B cell (primary cell): Measurements from ENCODE around the gene UBA3. TPM values are rescaled to one million over a fixed set of nuclear protein-coding genes. Genes with fewer than 3 reads are reported as not detected.

Experiments
- ATAC-seq: fragments of 200-7000 bp; cut with Tn5 transposase; one replicate; pipeline ENCODE4 v1.10.0; 2021; ENCODE audit warnings: low read depth, mild to moderate bottlenecking, moderate number of reproducible peaks, moderate library complexity
- CTCF ChIA-PET: fragments of 350-600 bp; sonication (Branson Sonifier 250); formaldehyde crosslinking; loops from one replicate; lab custom pipeline; 2021; ENCODE audit warnings: antibody characterized with exemption, inconsistent platforms; lab: Charles Lee
- POLR2A ChIA-PET: fragments of 350-600 bp; sonication (Branson Sonifier 250); formaldehyde crosslinking; loops from one replicate; lab custom pipeline; 2021; ENCODE audit warnings: antibody characterized with exemption; lab: Charles Lee
- DNase-seq: peaks from one replicate; pipeline ENCODE4 v3.0.0; 2013
- H2AFZ ChIP-seq: 2 replicates; pipeline ENCODE4 v1.6.1; 2012; ENCODE audit warnings: mild to moderate bottlenecking, low read depth, low read length; ENCODE audit not compliant: insufficient read depth, poor library complexity, severe bottlenecking
- H3K27ac ChIP-seq, 2 donors: 1 replicate in 1 of 2; 2 replicates in 1 of 2; pipeline ENCODE4 v1.5.1; 2012 to 2013; ENCODE audit warnings: low read length in 2 of 2, mild to moderate bottlenecking in 2 of 2, moderate library complexity in 1 of 2
- H3K27me3 ChIP-seq, 4 experiments: fragments of 200-600 bp in 1 of 4; sonication (generic) in 1 of 4; replicated peaks in 1 of 4; 1 replicate in 2 of 4; 2 replicates in 2 of 4; pipeline versions ENCODE4 v1.6.1 to v1.7.0; 2013 to 2016; ENCODE audit warnings: low read length in 3 of 4, mild to moderate bottlenecking in 2 of 4, mixed read lengths in 1 of 4, moderate library complexity in 1 of 4; ENCODE audit not compliant: insufficient read depth in 4 of 4, control insufficient read depth in 3 of 4; ENCODE audit errors: control extremely low read depth in 1 of 4
- H3K36me3 ChIP-seq, 2 experiments: replicated peaks in 1 of 2; 1 replicate in 1 of 2; 2 replicates in 1 of 2; pipeline versions ENCODE4 v1.6.1 to v1.7.1; 2013; ENCODE audit warnings: low read length in 1 of 2; ENCODE audit not compliant: insufficient read depth in 2 of 2, control insufficient read depth in 1 of 2; ENCODE audit errors: control extremely low read depth in 1 of 2, extremely low read depth in 1 of 2
- H3K4me1 ChIP-seq, 2 donors: fragments of 200-600 bp in 1 of 2; sonication (generic) in 1 of 2; 1 replicate in 1 of 2; 2 replicates in 1 of 2; pipeline versions ENCODE4 v1.5.1 to v1.6.1; 2013 to 2017; ENCODE audit warnings: low read length in 2 of 2; ENCODE audit not compliant: control insufficient read depth in 2 of 2, insufficient read depth in 2 of 2
- H3K4me2 ChIP-seq: replicated peaks from 2 replicates; pipeline ENCODE3; 2012; ENCODE audit warnings: mild to moderate bottlenecking, low read depth, low read length; ENCODE audit not compliant: poor library complexity, severe bottlenecking
- H3K4me3 ChIP-seq, 5 experiments: fragments of 200-600 bp in 1 of 5; sonication (generic) in 1 of 5; 1 replicate in 3 of 5; 2 replicates in 2 of 5; pipeline versions ENCODE4 v1.5.1 to v1.7.0; 2011 to 2016; ENCODE audit warnings: low read length in 4 of 5, mild to moderate bottlenecking in 4 of 5, low read depth in 2 of 5, control low read depth in 1 of 5, moderate library complexity in 1 of 5; ENCODE audit not compliant: insufficient read depth in 1 of 5; ENCODE audit errors: control extremely low read depth in 1 of 5, extremely low read depth in 1 of 5
- H3K79me2 ChIP-seq: fragments of 200-600 bp; sonication (generic); one replicate; pipeline ENCODE4 v1.6.0; 2016; ENCODE audit warnings: low read length; ENCODE audit not compliant: control insufficient read depth, insufficient read depth
- H3K9ac ChIP-seq: fragments of 200-600 bp; sonication (generic); 2 replicates; pipeline ENCODE4 v1.6.1; 2017; ENCODE audit warnings: mild to moderate bottlenecking, low read length, moderate library complexity
- H3K9me3 ChIP-seq, 3 donors: one replicate each; pipeline versions ENCODE4 v1.6.1 to v1.7.1; 2013; ENCODE audit warnings: low read length in 2 of 3; ENCODE audit not compliant: control insufficient read depth in 2 of 3, insufficient read depth in 1 of 3; ENCODE audit errors: control extremely low read depth in 1 of 3
- H4K20me1 ChIP-seq: 2 replicates; pipeline ENCODE4 v1.6.0; 2012; ENCODE audit warnings: mild to moderate bottlenecking, low read length; ENCODE audit not compliant: insufficient read depth, control insufficient read depth, poor library complexity, severe bottlenecking
- H3K27ac Mint-ChIP-seq: one replicate; pipeline ENCODE4 v1.8.0; 2021; ENCODE audit warnings: mixed read lengths
- H3K27me3 Mint-ChIP-seq: one replicate; pipeline ENCODE4 v1.8.0; 2021; ENCODE audit warnings: mixed read lengths
- H3K4me1 Mint-ChIP-seq: one replicate; pipeline ENCODE4 v1.8.0; 2021; ENCODE audit warnings: mixed read lengths
- H3K4me3 Mint-ChIP-seq: one replicate; pipeline ENCODE4 v1.8.0; 2021; ENCODE audit warnings: mixed read lengths
- H3K9me3 Mint-ChIP-seq: one replicate; pipeline ENCODE4 v1.8.0; 2022; ENCODE audit warnings: mixed read lengths; ENCODE audit not compliant: insufficient read depth
- CTCF ChIP-seq: fragments of 200-600 bp; IDR thresholded peaks from one replicate; pipeline ENCODE4 v1.8.0; 2022; ENCODE audit warnings: antibody characterized with exemption, mild to moderate bottlenecking
- EZH2 ChIP-seq: IDR thresholded peaks from 2 replicates; pipeline ENCODE4 v1.6.1; 2012; ENCODE audit warnings: borderline replicate concordance, low read depth, mild to moderate bottlenecking, moderate library complexity, low read length; ENCODE audit not compliant: insufficient read depth, poor library complexity, severe bottlenecking
- WGBS: methylation state at CpG from one replicate; pipeline ENCODE4 v1.1.5; 2013; ENCODE audit warnings: missing lambda C conversion rate; ENCODE audit not compliant: insufficient coverage; 5-methylcytosine and 5-hydroxymethylcytosine counted together
- intact Hi-C: fragments of 100-400 bp; cut with micrococcal nuclease; formaldehyde crosslinking; loops from one replicate; pipeline ENCODE4 v1.10.0; 2022
- polyA plus RNA-seq: library from polyadenylated mRNA; depleted of rRNA; stranded (reverse); fragments of >200 nt; gene quantifications from 2 replicates; pipeline ENCODE4 v1.2.3, GENCODE V29; 2012
- total RNA-seq, 2 donors: library from RNA; stranded (reverse); fragments of 120-200 nt in 1 of 2; gene quantifications; 1 replicate in 1 of 2; 2 replicates in 1 of 2; pipeline versions ENCODE4 v1.2.3 to v1.2.4, GENCODE V29; 2013 to 2022

Gene UBA3
- total and polyA plus RNA-seq, 2 donors (not counting 1 experiment from before 2014, with no cell fraction given) = 42.2 to 99.8 TPM

- peaks cover 27% of the 10 kb centered on the region for H4K20me1 ChIP-seq
- intact Hi-C loops = no loop called here
- H3K79me2 ChIP-seq = peaks cover 70% of the 10 kb centered on the region
- H3K27ac ChIP-seq = peak overlapping the region in 1 of 2 donors; percentile 46
- Mint-ChIP-seq H3K4me3 (no peak overlapping the region), H3K27ac (no peak overlapping the region), H3K4me1 (peaks cover 26% of the 10 kb centered on the region), H3K27me3 (no peaks in the 10 kb centered on the region), H3K9me3 (no peaks in the 10 kb centered on the region)
- no peak overlapping the region for H2AFZ ChIP-seq
- ATAC-seq = no peak
- TF ChIP-seq EZH2 = no peak
- no peak for TF ChIP-seq CTCF
- ChIA-PET CTCF (interaction anchor here (1.3 kb wide), 1 partner anchor 13 kb away, joined by 7 read pairs; no protein-coding TSS in a partner anchor), POLR2A (no interaction called here)
- no peak overlapping the region for H3K4me2 ChIP-seq
- 95% methylated on average over 4 of the region's 4 CpGs for WGBS
- no peak overlapping the region for H3K9ac ChIP-seq
- peaks cover 4 to 9% of the 10 kb centered on the region in 2 donors for H3K4me1 ChIP-seq
- H3K4me3 ChIP-seq = no peak overlapping the region
- H3K9me3 ChIP-seq = no peaks in the 10 kb centered on the region
- peaks cover 9 to 54% of the 10 kb centered on the region in 2 experiments for H3K36me3 ChIP-seq
- no peak for DNase-seq
- H3K27me3 ChIP-seq = no peaks in the 10 kb centered on the region
Measured at GRCh38 chr3:69102384-69102783, 22.2 kb upstream of the UBA3 start.

DNA sequence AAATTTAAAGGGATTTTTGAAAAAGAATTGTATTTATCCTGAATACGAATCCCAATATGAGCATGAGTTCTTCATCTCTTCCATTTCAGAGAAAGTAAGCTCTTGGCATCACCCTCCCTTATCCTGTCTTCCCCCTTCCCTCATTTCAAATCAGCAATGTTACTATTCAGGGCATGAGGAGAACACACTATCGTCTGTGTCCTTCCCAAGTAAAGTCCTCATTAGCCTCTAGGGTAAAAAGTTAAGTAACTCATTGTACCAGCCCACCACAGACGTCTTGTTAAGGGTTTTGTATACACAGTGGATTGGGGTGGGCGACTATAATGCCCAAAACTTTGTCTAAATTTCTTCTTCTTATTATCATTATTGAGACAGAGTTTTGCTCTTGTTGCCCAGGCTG is 19.4 kb upstream of the UBA3 start:
- Histone ChIP-seq H3K4me3 (no peak overlapping the region), H2AFZ (no peak overlapping the region), H3K27me3 (no peaks in the 10 kb centered on the region), H3K4me2 (no peak overlapping the region), H4K20me1 (peaks cover 32% of the 10 kb centered on the region), H3K79me2 (peaks cover 98% of the 10 kb centered on the region), H3K27ac (no peak overlapping the region), H3K36me3 (peaks cover 10 to 52% of the 10 kb centered on the region in 2 experiments), H3K9ac (no peak overlapping the region), H3K4me1 (peaks cover 23 to 30% of the 10 kb centered on the region in 2 donors), H3K9me3 (no peaks in the 10 kb centered on the region)
- intact Hi-C loops = no loop called here
- Mint-ChIP-seq H3K9me3 (no peaks in the 10 kb centered on the region), H3K27me3 (no peaks in the 10 kb centered on the region), H3K4me3 (no peak overlapping the region), H3K4me1 (peaks cover 39% of the 10 kb centered on the region), H3K27ac (peak overlapping the region; percentile 2)
- ATAC-seq (no peak), DNase-seq (no peak)
- TF ChIP-seq EZH2 = no peak
- TF ChIP-seq CTCF = no peak
- CTCF ChIA-PET = interaction anchor here (0.8 kb wide), 1 partner anchor 21 kb away, joined by 3 read pairs; no protein-coding TSS in a partner anchor
- WGBS = no CpG with 5 or more reads among the region's 4 CpGs
- POLR2A ChIA-PET = no interaction called here
